Neural progenitor cell (in vitro differentiated cells): ENCODE data around the gene CARD11. TPM values are rescaled to one million over a fixed set of nuclear protein-coding genes. Genes with fewer than 3 reads are reported as not detected.

ENCODE experiments used
- DNase-seq: peaks from one replicate; pipeline ENCODE4 v3.0.0-alpha.2; 2016; ENCODE audit warnings: low spot score
- H2AFZ ChIP-seq: fragments of 200-600 bp; sonication (generic); replicated peaks from 2 replicates; pipeline ENCODE4 v1.6.1; 2016; ENCODE audit warnings: antibody characterized with exemption
- H3F3A ChIP-seq: fragments of 200-600 bp; sonication (generic); 2 replicates; pipeline ENCODE4 v1.6.1; 2016; ENCODE audit warnings: antibody characterized with exemption, low read depth
- H3K27ac ChIP-seq: fragments of 200-600 bp; sonication (generic); 2 replicates; pipeline ENCODE4 v1.5.1; 2016; ENCODE audit warnings: mild to moderate bottlenecking
- H3K27me3 ChIP-seq: fragments of 200-600 bp; sonication (generic); 2 replicates; pipeline ENCODE4 v1.6.1; 2016; ENCODE audit warnings: mild to moderate bottlenecking, moderate library complexity
- H3K36me3 ChIP-seq: fragments of 200-600 bp; sonication (generic); 2 replicates; pipeline ENCODE4 v1.5.1; 2016
- H3K4me1 ChIP-seq: fragments of 200-600 bp; sonication (generic); 2 replicates; pipeline ENCODE4 v1.6.1; 2016; ENCODE audit warnings: mixed run types
- H3K4me2 ChIP-seq: fragments of 200-600 bp; sonication (generic); 2 replicates; pipeline ENCODE4 v1.6.1; 2016
- H3K4me3 ChIP-seq: fragments of 200-600 bp; sonication (generic); 2 replicates; pipeline ENCODE4 v1.5.1; 2016
- H3K79me2 ChIP-seq: fragments of 200-600 bp; sonication (generic); 2 replicates; pipeline ENCODE4 v1.6.1; 2016; ENCODE audit warnings: low read depth
- H3K9ac ChIP-seq: fragments of 200-600 bp; sonication (generic); 2 replicates; pipeline ENCODE4 v1.6.1; 2016
- H3K9me3 ChIP-seq: fragments of 200-600 bp; sonication (generic); 2 replicates; pipeline ENCODE4 v1.5.1; 2016; ENCODE audit warnings: low read depth
- H4K20me1 ChIP-seq: fragments of 200-600 bp; sonication (generic); 2 replicates; pipeline ENCODE4 v1.6.1; 2016; ENCODE audit warnings: low read depth
- H3K27ac Mint-ChIP-seq: 3 replicates; pipeline ENCODE4 v1.8.0; 2021; ENCODE audit warnings: mixed read lengths
- H3K27me3 Mint-ChIP-seq: 2 replicates; pipeline ENCODE4 v1.8.0; 2022; ENCODE audit warnings: low read depth, mild to moderate bottlenecking, inconsistent platforms, moderate library complexity, mixed read lengths; ENCODE audit not compliant: insufficient read depth
- H3K36me3 Mint-ChIP-seq: 3 replicates; pipeline ENCODE4 v1.8.0; 2021; ENCODE audit warnings: mixed read lengths
- H3K4me1 Mint-ChIP-seq: 3 replicates; pipeline ENCODE4 v1.8.0; 2021; ENCODE audit warnings: mixed read lengths
- H3K4me3 Mint-ChIP-seq: 3 replicates; pipeline ENCODE4 v1.8.0; 2021; ENCODE audit warnings: mild to moderate bottlenecking, moderate library complexity, mixed read lengths
- H3K9me3 Mint-ChIP-seq: 3 replicates; pipeline ENCODE4 v1.8.0; 2020; ENCODE audit warnings: mixed read lengths
- EZH2 ChIP-seq: fragments of 200-600 bp; sonication (generic); IDR thresholded peaks from 2 replicates; pipeline ENCODE4 v1.6.1; 2017; ENCODE audit warnings: antibody characterized with exemption, mild to moderate bottlenecking, moderate library complexity
- EZH2phosphoT487 ChIP-seq: fragments of 200-600 bp; sonication (generic); IDR thresholded peaks from 2 replicates; pipeline ENCODE4 v1.6.1; 2017; ENCODE audit warnings: antibody characterized with exemption
- total RNA-seq: library from RNA; depleted of rRNA; stranded (reverse); fragments of >200 nt; gene quantifications from 2 replicates; pipeline ENCODE4 v1.2.3, GENCODE V29; 2015; ENCODE audit warnings: low replicate concordance
- TF ChIP-seq, protein P1 (sequence below): fragments of 200-600 bp; sonication (generic); IDR thresholded peaks from 2 replicates; pipeline ENCODE4 v1.5.1; 2017; ENCODE audit warnings: antibody characterized with exemption, mild to moderate bottlenecking

CARD11 gene
- total RNA-seq, 1 donor from 2014 or later: 0.75 TPM

DNA sequence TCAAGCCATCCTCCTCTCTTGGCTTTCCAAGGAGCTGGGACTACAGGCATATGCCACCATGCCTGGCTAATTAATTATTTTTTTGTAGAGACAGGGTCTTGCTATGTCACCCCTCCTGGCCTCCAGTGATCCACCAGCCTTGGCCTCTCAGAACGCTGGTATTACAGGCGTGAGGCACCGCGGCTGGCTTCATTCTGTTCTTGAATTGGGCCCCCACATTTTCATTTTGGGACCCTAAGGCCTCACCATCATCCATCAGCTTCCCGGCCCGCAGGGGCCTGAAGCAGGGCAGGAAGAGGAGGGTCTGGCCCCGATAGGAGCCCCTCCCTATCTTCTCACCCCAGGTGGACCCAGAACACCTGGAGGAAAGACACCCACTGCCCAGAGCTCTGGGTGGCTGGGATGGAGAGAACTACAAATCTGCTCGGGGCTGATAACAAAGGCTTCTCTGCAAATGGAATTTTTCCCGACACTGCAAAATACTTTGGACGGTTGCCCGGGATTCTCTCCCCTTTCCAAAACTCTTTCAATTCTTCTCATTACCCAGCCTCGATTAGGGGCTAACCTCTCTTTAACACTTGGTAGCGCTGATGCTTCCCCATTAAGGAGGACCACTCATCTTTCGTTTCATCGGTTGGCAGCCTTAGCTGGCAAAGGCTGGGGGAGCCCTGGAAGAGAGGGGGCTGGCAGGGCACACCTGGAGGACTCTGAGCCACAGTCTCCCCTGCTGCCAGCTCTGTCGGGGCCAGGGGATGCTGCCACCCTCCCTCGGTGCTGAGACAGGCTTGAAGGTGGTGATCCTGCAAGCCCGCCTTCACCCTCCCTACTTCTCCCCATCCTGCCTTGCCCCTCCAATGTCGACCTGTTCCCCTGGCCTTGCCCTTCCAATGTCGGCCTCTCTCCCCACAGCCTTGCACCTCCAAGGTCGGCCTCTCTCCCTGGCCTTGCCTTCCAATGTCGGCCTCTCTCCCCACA is 118.5 kb downstream of the CARD11 start:
- no peaks in the 10 kb centered on the region for H3K27me3 ChIP-seq
- H3K4me3 ChIP-seq: no peak overlapping the region
- no peak overlapping the region for H3K9ac ChIP-seq
- no peaks in the 10 kb centered on the region for H3K79me2 ChIP-seq
- no peak for DNase-seq
- Mint-ChIP-seq H3K4me3 (no peak overlapping the region), H3K9me3 (no peaks in the 10 kb centered on the region), H3K27me3 (peaks cover 9% of the 10 kb centered on the region), H3K36me3 (no peaks in the 10 kb centered on the region), H3K27ac (no peak overlapping the region), H3K4me1 (peaks cover 20% of the 10 kb centered on the region)
- H2AFZ ChIP-seq: no peak overlapping the region
- no peaks in the 10 kb centered on the region for H3K9me3 ChIP-seq
- peaks cover 3% of the 10 kb centered on the region for H3F3A ChIP-seq
- H3K27ac ChIP-seq: no peak overlapping the region
- H3K4me1 ChIP-seq: peaks cover 7% of the 10 kb centered on the region
- H3K36me3 ChIP-seq: no peaks in the 10 kb centered on the region
- no peak for TF ChIP-seq EZH2phosphoT487
- no peak for TF ChIP-seq EZH2
- TF ChIP-seq, protein P1, sequence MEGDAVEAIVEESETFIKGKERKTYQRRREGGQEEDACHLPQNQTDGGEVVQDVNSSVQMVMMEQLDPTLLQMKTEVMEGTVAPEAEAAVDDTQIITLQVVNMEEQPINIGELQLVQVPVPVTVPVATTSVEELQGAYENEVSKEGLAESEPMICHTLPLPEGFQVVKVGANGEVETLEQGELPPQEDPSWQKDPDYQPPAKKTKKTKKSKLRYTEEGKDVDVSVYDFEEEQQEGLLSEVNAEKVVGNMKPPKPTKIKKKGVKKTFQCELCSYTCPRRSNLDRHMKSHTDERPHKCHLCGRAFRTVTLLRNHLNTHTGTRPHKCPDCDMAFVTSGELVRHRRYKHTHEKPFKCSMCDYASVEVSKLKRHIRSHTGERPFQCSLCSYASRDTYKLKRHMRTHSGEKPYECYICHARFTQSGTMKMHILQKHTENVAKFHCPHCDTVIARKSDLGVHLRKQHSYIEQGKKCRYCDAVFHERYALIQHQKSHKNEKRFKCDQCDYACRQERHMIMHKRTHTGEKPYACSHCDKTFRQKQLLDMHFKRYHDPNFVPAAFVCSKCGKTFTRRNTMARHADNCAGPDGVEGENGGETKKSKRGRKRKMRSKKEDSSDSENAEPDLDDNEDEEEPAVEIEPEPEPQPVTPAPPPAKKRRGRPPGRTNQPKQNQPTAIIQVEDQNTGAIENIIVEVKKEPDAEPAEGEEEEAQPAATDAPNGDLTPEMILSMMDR: no peak
- H3K4me2 ChIP-seq: no peak overlapping the region
- H4K20me1 ChIP-seq: no peaks in the 10 kb centered on the region

DNA sequence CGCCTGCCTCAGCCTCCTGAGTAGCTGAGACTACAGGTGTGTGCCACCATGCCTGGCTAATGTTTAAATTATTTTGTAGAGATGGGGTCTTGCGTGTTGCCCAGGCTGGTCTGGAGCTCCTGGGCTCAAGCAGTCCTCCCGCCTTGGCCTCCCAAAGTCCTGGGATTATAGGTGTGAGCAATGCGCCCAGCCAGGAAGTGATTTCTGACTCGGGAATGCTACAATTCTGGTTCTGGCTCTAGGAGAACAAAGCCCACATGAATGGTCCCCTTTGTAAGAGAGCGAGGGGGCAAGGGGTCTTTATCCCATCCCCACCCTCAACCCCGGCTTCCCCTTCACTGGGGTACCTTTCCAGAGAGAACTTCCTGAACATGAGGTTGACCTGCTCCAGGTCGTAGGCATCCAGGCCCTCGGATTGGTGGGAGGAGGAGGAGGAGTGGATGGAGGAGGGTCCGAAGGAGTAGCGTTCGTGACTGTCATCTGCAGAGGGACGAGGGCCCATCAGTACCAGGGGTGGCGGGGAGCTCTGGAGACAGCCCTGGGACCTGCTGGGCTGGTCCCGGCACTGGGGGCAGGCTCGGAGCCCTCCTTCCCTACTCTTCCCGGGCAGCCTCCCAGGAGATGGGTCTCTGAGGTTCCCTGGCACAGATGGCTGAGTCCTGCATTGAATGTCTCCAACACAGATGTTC is 119.6 kb downstream of the CARD11 start:
- Mint-ChIP-seq H3K27me3 (peaks cover 10% of the 10 kb centered on the region), H3K9me3 (no peaks in the 10 kb centered on the region), H3K4me3 (no peak overlapping the region), H3K27ac (no peak overlapping the region), H3K36me3 (no peaks in the 10 kb centered on the region), H3K4me1 (peaks cover 20% of the 10 kb centered on the region)
- H3K79me2 ChIP-seq: no peaks in the 10 kb centered on the region
- no peaks in the 10 kb centered on the region for H4K20me1 ChIP-seq
- H3K27me3 ChIP-seq: no peaks in the 10 kb centered on the region
- no peaks in the 10 kb centered on the region for H3K9me3 ChIP-seq
- H3K36me3 ChIP-seq: no peaks in the 10 kb centered on the region
- no peak overlapping the region for H3K27ac ChIP-seq
- no peak for TF ChIP-seq EZH2phosphoT487
- TF ChIP-seq, protein P1: no peak
- TF ChIP-seq EZH2: no peak
- peaks cover 3% of the 10 kb centered on the region for H3F3A ChIP-seq
- H2AFZ ChIP-seq: no peak overlapping the region
- H3K9ac ChIP-seq: no peak overlapping the region
- no peak for DNase-seq
- H3K4me3 ChIP-seq: no peak overlapping the region
- H3K4me2 ChIP-seq: no peak overlapping the region
- H3K4me1 ChIP-seq: peaks cover 7% of the 10 kb centered on the region

DNA sequence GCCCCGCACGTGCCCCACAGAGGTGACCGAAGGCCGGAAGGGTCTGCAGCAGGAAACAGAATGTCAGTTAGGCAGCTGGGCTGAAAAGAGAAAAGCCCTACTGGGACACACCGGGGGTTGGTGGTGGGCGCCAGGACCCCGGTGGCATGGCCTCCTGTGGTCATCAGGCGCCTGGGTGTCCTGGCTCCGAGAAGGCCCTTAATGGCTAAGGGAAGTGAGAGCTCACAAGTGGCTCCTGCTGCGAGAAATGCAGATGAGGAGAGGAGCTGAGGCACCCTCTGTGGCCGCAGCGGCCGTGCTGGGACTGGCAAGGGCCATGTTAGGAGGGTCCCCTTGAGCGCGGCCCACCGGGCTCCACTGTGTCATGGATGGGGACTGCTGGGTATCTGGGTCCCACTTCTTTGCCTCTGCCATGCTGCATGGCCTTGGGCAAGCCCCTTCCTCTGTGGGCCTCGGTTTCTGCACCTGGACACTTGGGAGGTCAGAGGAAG is 120.3 kb downstream of the CARD11 start:
- Histone ChIP-seq H3K4me2 (no peak overlapping the region), H3K4me1 (peaks cover 7% of the 10 kb centered on the region), H3K79me2 (no peaks in the 10 kb centered on the region), H3K9me3 (no peaks in the 10 kb centered on the region), H3K4me3 (no peak overlapping the region), H3K9ac (no peak overlapping the region), H2AFZ (no peak overlapping the region), H3K27ac (no peak overlapping the region), H4K20me1 (no peaks in the 10 kb centered on the region), H3F3A (peaks cover 3% of the 10 kb centered on the region), H3K27me3 (no peaks in the 10 kb centered on the region), H3K36me3 (no peaks in the 10 kb centered on the region)
- peaks cover 20% of the 10 kb centered on the region for H3K4me1 Mint-ChIP-seq
- DNase-seq: no peak
- TF ChIP-seq, protein P1: no peak
- TF ChIP-seq EZH2 (no peak), EZH2phosphoT487 (no peak)
- no peaks in the 10 kb centered on the region for H3K9me3 Mint-ChIP-seq
- no peaks in the 10 kb centered on the region for H3K36me3 Mint-ChIP-seq
- peaks cover 10% of the 10 kb centered on the region for H3K27me3 Mint-ChIP-seq
- no peak overlapping the region for H3K27ac Mint-ChIP-seq
- H3K4me3 Mint-ChIP-seq: no peak overlapping the region
